ENCODE results near the gene ANGPT4. TPM values are rescaled to one million over a fixed set of nuclear protein-coding genes. Genes with fewer than 3 reads are reported as not detected.

Gene ANGPT4
- polyA plus RNA-seq, 1 of the 3 experiments (the other 2 are of a cell fraction) = not detected

- peak; percentile 39; the same call in 1 of the 2 replicates for TF ChIP-seq ELF1 (IDR thresholded peaks at IDR 0.05)
- no peak for TF ChIP-seq RFX5 (IDR thresholded peaks at IDR 0.05; ENCODE audit: low read length)
- TF ChIP-seq TCF12 (IDR thresholded peaks at IDR 0.05) = no peak
- TF ChIP-seq IRF3 (IDR thresholded peaks at IDR 0.05; ENCODE audit: low read depth, low read length) = no peak
- peak; percentile 63; the same call in 1 of the 2 replicates for TF ChIP-seq MXI1 (IDR thresholded peaks at IDR 0.05; ENCODE audit: low read depth, low read length)
- no peak for TF ChIP-seq RXRA (IDR thresholded peaks at IDR 0.05; ENCODE audit: borderline replicate concordance, low read depth)
- no peak for TF ChIP-seq USF2 (IDR thresholded peaks at IDR 0.05; ENCODE audit: borderline replicate concordance, low read depth, low read length)
- peak; percentile 1; the same call in 1 of the 2 replicates for TF ChIP-seq PBX3 (IDR thresholded peaks at IDR 0.05)
These were observed 82.5 kb downstream of the ANGPT4 start, which contains the start of gene FAM110A (continued) for GRCh38 chr20:833450-834150.

GRCh38 chr20:833121-833449, 83.0 kb downstream of the ANGPT4 start:
- Histone ChIP-seq H2AFZ (ENCODE audit: low read depth) (peak overlapping the region; percentile 98), H3K4me2 (peak overlapping the region; percentile 98), H4K20me1 (ENCODE audit: insufficient read depth) (no peaks in the 10 kb centered on the region), H3K27me3 (ENCODE audit: insufficient read depth) (no peaks in the 10 kb centered on the region), H3F3A (replicated peaks; ENCODE audit: insufficient read depth) (peaks cover 10% of the 10 kb centered on the region), H3K79me2 (ENCODE audit: insufficient read depth) (peaks cover 40% of the 10 kb centered on the region), H3K4me3 (ENCODE audit: low read depth in 2 of 2, low read length in 1 of 2) (peak overlapping the region; percentile 67 to 85), H3K4me1 (ENCODE audit: control insufficient read depth in 1 of 2, insufficient read depth in 2 of 2, low read depth in 1 of 2, low read length in 1 of 2) (peaks cover 6 to 12% of the 10 kb centered on the region in 2 experiments; a peak in 2 of 4 replicates), H3K9me3 (no peaks in the 10 kb centered on the region), H3K36me3 (replicated peaks in 1 of 2; ENCODE audit: control insufficient read depth in 1 of 2, insufficient read depth in 2 of 2, low read length in 1 of 2) (no peaks in the 10 kb centered on the region), H3K27ac (ENCODE audit: low read depth in 2 of 2, low read length in 1 of 2) (peak overlapping the region; percentile 84 to 92), H3K9ac (peak overlapping the region; percentile 76; the same call in 1 of the 2 replicates), H3K9me2 (no peaks in the 10 kb centered on the region)
- WGBS (ENCODE audit: low lambda C conversion rate) = 6% methylated on average over 4 of the region's 4 CpGs
- CTCF ChIA-PET = interaction anchor here (0.7 to 8.4 kb wide), 9 partner anchors 18 to 276 kb away, joined by 3 to 59 read pairs (median 4); no protein-coding TSS in a partner anchor
- peak; percentile 2 for TF ChIP-seq PBX3 (IDR thresholded peaks at IDR 0.05)
- TF ChIP-seq CHD2 (IDR thresholded peaks at IDR 0.05; ENCODE audit: low read length, partially characterized antibody) = no peak
- TF ChIP-seq FOSL2 (IDR thresholded peaks at IDR 0.05; ENCODE audit: borderline replicate concordance, low read depth) = peak; percentile 23; the same call in 1 of the 2 replicates
- no peak for TF ChIP-seq MAX (IDR thresholded peaks at IDR 0.05; ENCODE audit: low read depth)
- no peak for TF ChIP-seq FOXJ3 (CRISPR knock-in tag; IDR thresholded peaks at IDR 0.05)
- TF ChIP-seq FOXM1 (IDR thresholded peaks at IDR 0.05; ENCODE audit: low read depth) = no peak
- no peak for TF ChIP-seq REST (IDR thresholded peaks at IDR 0.05; ENCODE audit: low read depth, low read length)
- 0 out of 2 replicates have a peak, but pooled peaks have one; percentile 18 for TF ChIP-seq NFIC (IDR thresholded peaks at IDR 0.05; ENCODE audit: borderline replicate concordance)
- no peak for TF ChIP-seq TCF12 (IDR thresholded peaks at IDR 0.05)
- 0 out of 4 replicates have a peak, but pooled peaks of 1 of the 2 experiments have one; percentile 7 for TF ChIP-seq EP300 (IDR thresholded peaks at IDR 0.05; ENCODE audit: borderline replicate concordance in 1 of 2, low read depth in 1 of 2, low read length in 1 of 2)
- TF ChIP-seq RCOR1 (IDR thresholded peaks at IDR 0.05; ENCODE audit: low read length) = no peak
- peak; percentile 34; the same call in 1 of the 2 replicates for TF ChIP-seq JUND (IDR thresholded peaks at IDR 0.05)
- POLR2A ChIA-PET = interaction anchor here (0.6 to 1.9 kb wide), 2 partner anchors 11 to 38 kb away, joined by 3 to 15 read pairs; no protein-coding TSS in a partner anchor
- DNase-seq = no peak
